Left lung (tissue), 10 donors: ENCODE data around the gene DTWD2. TPM values are rescaled to one million over a fixed set of nuclear protein-coding genes. Genes with fewer than 3 reads are reported as not detected.
"Not testable (repeated sequence)": the region's sequence is repeated elsewhere in the genome, so short reads cannot be mapped to it uniquely, and the experiment has no call there.

ENCODE experiments used
- ATAC-seq: fragments of 200-7000 bp; cut with Tn5 transposase; one replicate; pipeline ENCODE4 v1.9.1; 2020; ENCODE audit warnings: moderate library complexity
- DNase-seq, 4 donors: peaks; one replicate each; pipeline ENCODE4 v3.0.0-alpha.2; 2013 to 2020
- H3K27ac ChIP-seq, 2 donors: fragments of 200-600 bp; sonication (generic) in 1 of 2; one replicate each; pipeline versions ENCODE4 v1.5.0 to v1.8.0; 2020 to 2021
- H3K27me3 ChIP-seq, 2 donors: fragments of 200-600 bp; sonication (generic) in 1 of 2; one replicate each; pipeline versions ENCODE4 v1.5.0 to v1.8.0; 2020 to 2021
- H3K36me3 ChIP-seq, 2 donors: fragments of 200-600 bp; sonication (generic) in 1 of 2; one replicate each; pipeline versions ENCODE4 v1.5.0 to v1.8.0; 2020 to 2021
- H3K4me1 ChIP-seq, 2 donors: fragments of 200-600 bp; one replicate each; pipeline ENCODE4 v1.8.0; 2021
- H3K4me3 ChIP-seq, 2 donors: fragments of 200-600 bp; sonication (generic) in 1 of 2; one replicate each; pipeline versions ENCODE4 v1.5.0 to v1.8.0; 2020 to 2021; ENCODE audit warnings: mild to moderate bottlenecking in 1 of 2
- H3K9me3 ChIP-seq, 2 donors: fragments of 200-600 bp; sonication (generic) in 1 of 2; one replicate each; pipeline versions ENCODE4 v1.5.0 to v1.8.0; 2020 to 2021
- intact Hi-C, 2 donors: fragments of 100-400 bp; cut with DNase I; formaldehyde crosslinking; loops; one replicate each; pipeline versions ENCODE4 v1.11.2 to v1.14.2; 2022
- polyA plus RNA-seq, 6 donors: library from polyadenylated mRNA; unstranded; fragments of 120-200 nt; gene quantifications; one replicate each; pipeline ENCODE4 v1.2.1, GENCODE V29; 2013; ENCODE audit not compliant: insufficient read length in 6 of 6
- total RNA-seq, 2 donors: library from RNA; stranded (reverse); fragmentation: NEBNext Ultra II Directional; extraction: Animal tissue kit (Norgen Biotek cat#: 25700); gene quantifications; one replicate each; pipeline ENCODE4 v1.2.1, GENCODE V29; 2021
- TF ChIP-seq, protein P1 (sequence below), 2 donors: fragments of 200-600 bp; sonication (generic) in 1 of 2; IDR thresholded peaks; one replicate each; pipeline versions ENCODE4 v1.5.0 to v1.8.0; 2021; ENCODE audit warnings: antibody characterized with exemption in 2 of 2
- donor health status: DM: no; HTN: yes; CAD: no.
- donor health status: DM: no; HTN: no; CAD: no.

The DTWD2 gene
- total and polyA plus RNA-seq, 8 donors: 4.9 to 8.5 (median 7.1) TPM

- no peak for ATAC-seq
- intact Hi-C loops: no loop called here
- H3K27me3 ChIP-seq: no peaks in the 10 kb centered on the region
- no peaks in the 10 kb centered on the region for H3K4me1 ChIP-seq
- no peaks in the 10 kb centered on the region for H3K36me3 ChIP-seq
- no peaks in the 10 kb centered on the region for H3K9me3 ChIP-seq
- DNase-seq: no peak
- TF ChIP-seq, protein P1, sequence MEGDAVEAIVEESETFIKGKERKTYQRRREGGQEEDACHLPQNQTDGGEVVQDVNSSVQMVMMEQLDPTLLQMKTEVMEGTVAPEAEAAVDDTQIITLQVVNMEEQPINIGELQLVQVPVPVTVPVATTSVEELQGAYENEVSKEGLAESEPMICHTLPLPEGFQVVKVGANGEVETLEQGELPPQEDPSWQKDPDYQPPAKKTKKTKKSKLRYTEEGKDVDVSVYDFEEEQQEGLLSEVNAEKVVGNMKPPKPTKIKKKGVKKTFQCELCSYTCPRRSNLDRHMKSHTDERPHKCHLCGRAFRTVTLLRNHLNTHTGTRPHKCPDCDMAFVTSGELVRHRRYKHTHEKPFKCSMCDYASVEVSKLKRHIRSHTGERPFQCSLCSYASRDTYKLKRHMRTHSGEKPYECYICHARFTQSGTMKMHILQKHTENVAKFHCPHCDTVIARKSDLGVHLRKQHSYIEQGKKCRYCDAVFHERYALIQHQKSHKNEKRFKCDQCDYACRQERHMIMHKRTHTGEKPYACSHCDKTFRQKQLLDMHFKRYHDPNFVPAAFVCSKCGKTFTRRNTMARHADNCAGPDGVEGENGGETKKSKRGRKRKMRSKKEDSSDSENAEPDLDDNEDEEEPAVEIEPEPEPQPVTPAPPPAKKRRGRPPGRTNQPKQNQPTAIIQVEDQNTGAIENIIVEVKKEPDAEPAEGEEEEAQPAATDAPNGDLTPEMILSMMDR (IDR thresholded peaks at IDR 0.05): no peak
- no peak overlapping the region for H3K27ac ChIP-seq
- H3K4me3 ChIP-seq: no peak overlapping the region
Observed at GRCh38 chr5:118963169-118963568, 25.2 kb downstream of the DTWD2 start.

- H3K36me3 ChIP-seq: no peaks in the 10 kb centered on the region
- no peak for ATAC-seq
- H3K9me3 ChIP-seq: no peaks in the 10 kb centered on the region
- TF ChIP-seq, protein P1 (IDR thresholded peaks at IDR 0.05): no peak
- H3K4me3 ChIP-seq: no peak overlapping the region
- H3K4me1 ChIP-seq: no peaks in the 10 kb centered on the region
- DNase-seq: no peak
- H3K27me3 ChIP-seq: no peaks in the 10 kb centered on the region
- intact Hi-C loops: no loop called here
- H3K27ac ChIP-seq: no peak overlapping the region
Observed at GRCh38 chr5:118960557-118960956, 27.8 kb downstream of the DTWD2 start.

- Histone ChIP-seq H3K36me3 (no peaks in the 10 kb centered on the region), H3K9me3 (no peaks in the 10 kb centered on the region), H3K4me3 (no peak overlapping the region), H3K27me3 (no peaks in the 10 kb centered on the region), H3K4me1 (no peaks in the 10 kb centered on the region), H3K27ac (no peak overlapping the region)
- TF ChIP-seq, protein P1 (IDR thresholded peaks at IDR 0.05): no peak
- DNase-seq (peak in 2 of 4 donors; percentile 18 to 24), ATAC-seq (no peak)
- intact Hi-C loops: no loop called here
Observed at GRCh38 chr5:118956727-118957126, 31.6 kb downstream of the DTWD2 start.

- ATAC-seq (no peak), DNase-seq (no peak)
- no peaks in the 10 kb centered on the region for H3K9me3 ChIP-seq
- TF ChIP-seq, protein P1 (IDR thresholded peaks at IDR 0.05): no peak
- H3K4me3 ChIP-seq: no peak overlapping the region
- H3K27me3 ChIP-seq: no peaks in the 10 kb centered on the region
- H3K27ac ChIP-seq: no peak overlapping the region
- intact Hi-C loops: no loop called here
- no peaks in the 10 kb centered on the region for H3K36me3 ChIP-seq
- H3K4me1 ChIP-seq: no peaks in the 10 kb centered on the region
Observed at GRCh38 chr5:118953652-118954005, 34.7 kb downstream of the DTWD2 start.

DNA sequence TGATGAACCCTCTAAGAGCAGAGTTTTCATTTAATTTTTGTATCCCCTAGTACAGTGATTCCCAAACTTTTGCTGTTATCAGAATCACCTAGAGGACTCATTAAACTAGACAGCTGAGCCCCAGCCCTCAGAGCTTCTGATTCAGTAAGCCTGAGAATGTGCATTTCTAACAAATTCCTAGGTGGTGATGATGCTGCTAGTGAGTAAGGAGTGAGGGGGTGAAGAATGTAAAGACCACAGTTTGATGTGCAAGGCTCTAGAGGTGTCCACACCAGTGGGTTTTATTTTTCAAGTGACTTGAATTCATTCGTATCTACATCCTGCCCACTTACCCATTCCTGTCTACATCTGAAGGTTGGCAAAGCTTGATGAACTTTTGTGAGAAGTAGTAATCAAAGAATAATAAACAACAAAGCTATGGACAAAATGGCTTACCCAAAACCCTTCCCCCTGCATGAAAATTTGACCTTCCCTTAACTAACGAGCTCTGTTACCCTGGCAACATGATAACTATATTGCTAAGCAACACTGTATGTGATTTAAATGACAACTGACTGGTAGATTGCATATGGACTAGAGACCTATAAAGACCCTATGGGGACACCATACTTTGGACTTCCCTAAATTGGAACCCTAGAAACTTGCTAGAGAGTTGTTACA, 35.2 kb downstream of the DTWD2 start:
- no peaks in the 10 kb centered on the region for H3K9me3 ChIP-seq
- ATAC-seq (no peak), DNase-seq (no peak)
- no peak overlapping the region for H3K4me3 ChIP-seq
- TF ChIP-seq, protein P1 (IDR thresholded peaks at IDR 0.05): no peak
- no peaks in the 10 kb centered on the region for H3K27me3 ChIP-seq
- H3K36me3 ChIP-seq: no peaks in the 10 kb centered on the region
- no peaks in the 10 kb centered on the region for H3K4me1 ChIP-seq
- intact Hi-C loops: no loop called here
- H3K27ac ChIP-seq: no peak overlapping the region

DNA sequence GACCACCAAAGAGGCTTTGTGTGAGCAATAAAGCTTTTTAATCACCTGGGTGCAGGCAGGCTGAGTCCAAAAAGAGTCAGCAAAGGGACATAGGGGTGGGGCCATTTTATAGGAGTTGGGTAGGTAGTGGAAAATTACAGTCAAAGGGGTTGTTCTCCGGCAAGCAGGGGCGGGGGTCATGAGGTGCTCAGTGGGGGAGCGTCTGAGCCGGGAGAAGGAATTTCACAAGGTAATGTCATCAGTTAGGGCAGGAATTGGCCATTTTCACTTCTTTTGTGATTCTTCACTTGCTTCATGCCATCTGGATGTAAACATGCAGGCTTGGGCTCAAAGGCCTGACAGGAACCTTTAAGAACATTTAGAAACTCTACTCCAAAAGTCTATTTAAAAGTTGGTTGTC, 36.0 kb downstream of the DTWD2 start:
- intact Hi-C loops, H3K4me3 ChIP-seq, ATAC-seq, DNase-seq, H3K27me3 ChIP-seq, H3K36me3 ChIP-seq, H3K4me1 ChIP-seq, H3K9me3 ChIP-seq, H3K27ac ChIP-seq: not testable (repeated sequence)

DNA sequence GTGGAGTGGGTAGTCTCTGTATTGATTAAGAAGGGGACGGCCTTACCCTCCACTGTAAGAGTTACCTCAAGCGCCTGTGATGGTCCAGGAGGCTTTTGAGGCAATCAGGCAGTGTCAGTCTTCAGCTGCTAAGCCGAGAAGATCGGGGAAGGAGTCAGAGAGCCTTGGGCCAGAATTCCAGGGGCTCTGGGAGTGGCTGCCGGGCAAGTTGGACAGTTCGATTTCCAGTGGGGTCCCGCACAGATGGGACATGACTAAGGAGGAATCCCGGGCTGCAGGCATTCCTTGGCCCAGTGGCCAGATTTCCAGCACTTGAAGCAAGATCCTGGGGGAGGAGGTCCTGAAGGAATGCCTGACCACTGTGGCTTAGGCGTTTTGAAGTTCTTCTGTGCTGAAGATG, 38.0 kb downstream of the DTWD2 start:
- ATAC-seq, H3K4me3 ChIP-seq, H3K4me1 ChIP-seq, H3K27ac ChIP-seq, H3K9me3 ChIP-seq, H3K27me3 ChIP-seq, H3K36me3 ChIP-seq, DNase-seq, intact Hi-C loops: not testable (repeated sequence)
